ENCODE data around the gene PHACTR1. TPM values are rescaled to one million over a fixed set of nuclear protein-coding genes. Genes with fewer than 3 reads are reported as not detected.

Gene PHACTR1
- total RNA-seq, 2 experiments from 2014 or later, result 1.3 to 2.3 TPM

DNA sequence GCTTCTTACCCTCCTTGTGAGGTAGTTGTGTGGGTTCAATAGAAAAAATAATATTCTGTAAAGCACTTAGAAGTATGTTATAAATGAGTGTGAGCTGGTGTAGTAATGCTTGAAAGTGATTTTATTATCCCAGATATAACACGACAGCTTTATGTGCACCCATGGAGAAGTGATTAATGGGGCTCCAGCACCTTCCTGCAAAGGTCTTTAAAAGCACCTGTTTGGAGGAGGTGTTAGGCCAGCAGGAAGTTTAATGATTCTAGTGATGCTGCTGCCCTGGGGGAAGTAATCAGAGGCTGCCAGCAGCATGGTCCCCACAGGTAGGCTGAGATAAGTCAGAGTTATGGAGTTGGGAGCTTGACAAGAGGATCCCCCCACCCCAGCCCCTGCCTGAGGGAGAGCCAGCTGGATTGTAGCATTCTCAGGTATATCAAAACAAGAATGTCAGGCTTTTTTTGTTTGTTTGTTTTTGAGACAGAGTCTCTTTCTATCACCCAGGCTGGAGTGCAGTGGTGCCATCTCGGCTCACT is 166.3 kb downstream of the PHACTR1 start:
- Mint-ChIP-seq H3K36me3 (ENCODE audit: low read depth) (no peaks in the 10 kb centered on the region), H3K9me3 (no peaks in the 10 kb centered on the region), H3K27ac (no peak overlapping the region), H3K4me1 (ENCODE audit: low read depth) (no peaks in the 10 kb centered on the region), H3K4me3 (no peak overlapping the region), H3K27me3 (peaks cover 21% of the 10 kb centered on the region)
- Histone ChIP-seq H3K4me1 (ENCODE audit: insufficient read depth, low read length) (no peaks in the 10 kb centered on the region), H3K4me3 (ENCODE audit: low read length) (no peak overlapping the region), H3K27me3 (ENCODE audit: control insufficient read depth in 1 of 2, insufficient read depth in 2 of 2, low read length in 2 of 2) (peaks cover 8 to 12% of the 10 kb centered on the region in 2 experiments), H3K27ac (ENCODE audit: low read depth in 1 of 2, low read length in 2 of 2) (no peak overlapping the region), H3K9me3 (ENCODE audit: control insufficient read depth in 1 of 2, insufficient read depth in 1 of 2, low read length in 2 of 2) (no peaks in the 10 kb centered on the region), H3K36me3 (ENCODE audit: insufficient read depth, low read length) (no peaks in the 10 kb centered on the region)
- no peak for DNase-seq
- POLR2A ChIA-PET, result no interaction called here
- CTCF ChIA-PET, result no interaction called here
- no peak for ATAC-seq (ENCODE audit: poor library complexity)
- TF ChIP-seq, protein P1, sequence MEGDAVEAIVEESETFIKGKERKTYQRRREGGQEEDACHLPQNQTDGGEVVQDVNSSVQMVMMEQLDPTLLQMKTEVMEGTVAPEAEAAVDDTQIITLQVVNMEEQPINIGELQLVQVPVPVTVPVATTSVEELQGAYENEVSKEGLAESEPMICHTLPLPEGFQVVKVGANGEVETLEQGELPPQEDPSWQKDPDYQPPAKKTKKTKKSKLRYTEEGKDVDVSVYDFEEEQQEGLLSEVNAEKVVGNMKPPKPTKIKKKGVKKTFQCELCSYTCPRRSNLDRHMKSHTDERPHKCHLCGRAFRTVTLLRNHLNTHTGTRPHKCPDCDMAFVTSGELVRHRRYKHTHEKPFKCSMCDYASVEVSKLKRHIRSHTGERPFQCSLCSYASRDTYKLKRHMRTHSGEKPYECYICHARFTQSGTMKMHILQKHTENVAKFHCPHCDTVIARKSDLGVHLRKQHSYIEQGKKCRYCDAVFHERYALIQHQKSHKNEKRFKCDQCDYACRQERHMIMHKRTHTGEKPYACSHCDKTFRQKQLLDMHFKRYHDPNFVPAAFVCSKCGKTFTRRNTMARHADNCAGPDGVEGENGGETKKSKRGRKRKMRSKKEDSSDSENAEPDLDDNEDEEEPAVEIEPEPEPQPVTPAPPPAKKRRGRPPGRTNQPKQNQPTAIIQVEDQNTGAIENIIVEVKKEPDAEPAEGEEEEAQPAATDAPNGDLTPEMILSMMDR (IDR thresholded peaks at IDR 0.05), result no peak
- intact Hi-C loops (cut with DNase I, micrococcal nuclease), result no loop called here

DNA sequence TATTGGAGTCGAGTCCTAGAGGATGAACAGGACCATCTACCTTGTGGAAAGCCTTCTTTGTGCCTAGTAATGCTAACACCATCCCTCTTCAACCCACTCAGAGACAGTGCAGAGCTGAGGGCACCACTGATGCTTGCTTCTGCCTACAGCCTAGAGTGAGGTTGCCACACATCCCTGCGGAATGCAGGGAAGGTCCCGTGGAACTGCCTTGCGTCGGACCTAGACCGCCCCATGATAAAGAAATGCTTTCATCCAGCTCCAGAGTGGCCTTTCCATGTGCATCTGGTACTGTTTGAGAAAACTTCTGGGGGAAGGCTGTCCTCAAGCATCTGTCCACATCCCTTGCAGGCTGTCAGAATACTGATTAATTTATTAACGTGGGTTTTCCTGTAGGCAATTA is 168.4 kb downstream of the PHACTR1 start:
- no peaks in the 10 kb centered on the region for H3K4me1 Mint-ChIP-seq (ENCODE audit: low read depth)
- H3K4me3 Mint-ChIP-seq, result no peak overlapping the region
- H3K27ac Mint-ChIP-seq, result no peak overlapping the region
- no peaks in the 10 kb centered on the region for H3K36me3 Mint-ChIP-seq (ENCODE audit: low read depth)
- Histone ChIP-seq H3K9me3 (ENCODE audit: control insufficient read depth in 1 of 2, insufficient read depth in 1 of 2, low read length in 2 of 2) (peaks cover 0 to 3% of the 10 kb centered on the region in 2 experiments), H3K27me3 (ENCODE audit: control insufficient read depth in 1 of 2, insufficient read depth in 2 of 2, low read length in 2 of 2) (peaks cover 8 to 12% of the 10 kb centered on the region in 2 experiments), H3K4me1 (ENCODE audit: insufficient read depth, low read length) (no peaks in the 10 kb centered on the region), H3K27ac (ENCODE audit: low read depth in 1 of 2, low read length in 2 of 2) (no peak overlapping the region), H3K36me3 (ENCODE audit: insufficient read depth, low read length) (no peaks in the 10 kb centered on the region), H3K4me3 (ENCODE audit: low read length) (no peak overlapping the region)
- POLR2A ChIA-PET, result no interaction called here
- intact Hi-C loops (cut with DNase I, micrococcal nuclease), result no loop called here
- CTCF ChIA-PET, result no interaction called here
- no peak for DNase-seq
- H3K27me3 Mint-ChIP-seq, result peaks cover 27% of the 10 kb centered on the region
- H3K9me3 Mint-ChIP-seq, result no peaks in the 10 kb centered on the region
- TF ChIP-seq, protein P1 (IDR thresholded peaks at IDR 0.05), result no peak
- no peak for ATAC-seq (ENCODE audit: poor library complexity)

DNA sequence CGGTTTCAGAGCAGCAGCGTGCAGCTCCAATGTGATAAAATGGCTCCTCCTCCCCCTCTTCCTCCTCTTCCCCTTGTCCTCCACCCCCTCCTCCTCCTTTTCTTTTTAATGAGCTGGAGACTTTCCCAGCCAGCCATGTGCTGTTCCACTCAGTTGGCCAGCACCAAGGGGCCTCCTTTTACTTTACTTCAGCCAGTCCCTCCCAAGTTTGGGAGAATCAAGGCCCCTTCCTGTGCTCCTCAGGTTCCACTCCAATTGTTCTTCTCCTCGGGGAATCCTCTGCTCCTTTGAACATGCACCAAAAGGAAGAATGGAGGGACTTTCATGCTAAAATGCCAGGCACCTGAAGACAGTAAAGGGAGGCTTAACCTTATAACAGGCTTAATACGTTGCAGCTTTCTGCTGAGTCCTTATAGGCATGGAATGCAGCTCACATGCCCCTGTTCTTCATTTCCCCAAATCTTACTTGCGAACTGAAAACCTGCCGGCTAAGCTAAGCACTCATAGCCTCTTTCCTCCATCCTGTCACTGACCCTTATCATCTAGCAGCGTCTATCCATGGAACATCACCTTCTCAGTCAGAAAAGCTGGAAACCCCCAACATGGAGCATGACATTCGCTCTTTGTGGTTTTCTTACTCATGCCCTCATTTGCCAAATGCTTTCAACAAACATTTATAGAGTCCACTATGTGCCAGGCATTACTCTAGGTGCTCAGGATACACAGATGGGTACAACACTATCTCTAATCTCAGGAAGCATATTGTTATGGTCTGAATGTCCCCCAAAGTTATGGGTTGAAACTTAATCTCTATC is 170.6 kb downstream of the PHACTR1 start:
- TF ChIP-seq, protein P1 (IDR thresholded peaks at IDR 0.05), result no peak
- no peak for ATAC-seq (ENCODE audit: poor library complexity)
- no peak overlapping the region for H3K4me3 ChIP-seq (ENCODE audit: low read length)
- no peak overlapping the region for H3K4me3 Mint-ChIP-seq
- peaks cover 27% of the 10 kb centered on the region for H3K27me3 Mint-ChIP-seq
- peaks cover 3% of the 10 kb centered on the region in 2 experiments for H3K9me3 ChIP-seq (ENCODE audit: control insufficient read depth in 1 of 2, insufficient read depth in 1 of 2, low read length in 2 of 2)
- no peaks in the 10 kb centered on the region for H3K36me3 ChIP-seq (ENCODE audit: insufficient read depth, low read length)
- ChIA-PET POLR2A (no interaction called here), CTCF (no interaction called here)
- H3K9me3 Mint-ChIP-seq, result peaks cover 2% of the 10 kb centered on the region
- no peak for DNase-seq
- H3K4me1 Mint-ChIP-seq (ENCODE audit: low read depth), result no peaks in the 10 kb centered on the region
- intact Hi-C loops (cut with DNase I, micrococcal nuclease), result no loop called here
- H3K4me1 ChIP-seq (ENCODE audit: insufficient read depth, low read length), result no peaks in the 10 kb centered on the region
- peaks cover under 1 to 8% of the 10 kb centered on the region in 2 experiments for H3K27me3 ChIP-seq (ENCODE audit: control insufficient read depth in 1 of 2, insufficient read depth in 2 of 2, low read length in 2 of 2)
- H3K27ac ChIP-seq (ENCODE audit: low read depth in 1 of 2, low read length in 2 of 2), result no peak overlapping the region
- H3K36me3 Mint-ChIP-seq (ENCODE audit: low read depth), result no peaks in the 10 kb centered on the region
- H3K27ac Mint-ChIP-seq, result no peak overlapping the region

Data from CD4-positive, alpha-beta T cell (primary cell).